NK-92 treated with Interleukin-12 subunit alpha and Interleukin-12 subunit beta, amount 100 ng/mL, for 24 hours (cell line): ENCODE data around the gene C2orf15.
"Not testable (repeated sequence)": the region's sequence is repeated elsewhere in the genome, so short reads cannot be mapped to it uniquely, and the experiment has no call there.

ENCODE experiments used
- DNase-seq: peaks from one replicate; lab custom pipeline; 2025; lab: John Stamatoyannopoulos, UW

The C2orf15 gene, protein sequence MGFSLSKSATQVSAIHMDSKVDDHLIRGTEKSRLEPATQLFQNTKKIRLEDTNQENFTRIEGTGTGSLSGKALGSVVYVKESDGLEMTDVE

DNA sequence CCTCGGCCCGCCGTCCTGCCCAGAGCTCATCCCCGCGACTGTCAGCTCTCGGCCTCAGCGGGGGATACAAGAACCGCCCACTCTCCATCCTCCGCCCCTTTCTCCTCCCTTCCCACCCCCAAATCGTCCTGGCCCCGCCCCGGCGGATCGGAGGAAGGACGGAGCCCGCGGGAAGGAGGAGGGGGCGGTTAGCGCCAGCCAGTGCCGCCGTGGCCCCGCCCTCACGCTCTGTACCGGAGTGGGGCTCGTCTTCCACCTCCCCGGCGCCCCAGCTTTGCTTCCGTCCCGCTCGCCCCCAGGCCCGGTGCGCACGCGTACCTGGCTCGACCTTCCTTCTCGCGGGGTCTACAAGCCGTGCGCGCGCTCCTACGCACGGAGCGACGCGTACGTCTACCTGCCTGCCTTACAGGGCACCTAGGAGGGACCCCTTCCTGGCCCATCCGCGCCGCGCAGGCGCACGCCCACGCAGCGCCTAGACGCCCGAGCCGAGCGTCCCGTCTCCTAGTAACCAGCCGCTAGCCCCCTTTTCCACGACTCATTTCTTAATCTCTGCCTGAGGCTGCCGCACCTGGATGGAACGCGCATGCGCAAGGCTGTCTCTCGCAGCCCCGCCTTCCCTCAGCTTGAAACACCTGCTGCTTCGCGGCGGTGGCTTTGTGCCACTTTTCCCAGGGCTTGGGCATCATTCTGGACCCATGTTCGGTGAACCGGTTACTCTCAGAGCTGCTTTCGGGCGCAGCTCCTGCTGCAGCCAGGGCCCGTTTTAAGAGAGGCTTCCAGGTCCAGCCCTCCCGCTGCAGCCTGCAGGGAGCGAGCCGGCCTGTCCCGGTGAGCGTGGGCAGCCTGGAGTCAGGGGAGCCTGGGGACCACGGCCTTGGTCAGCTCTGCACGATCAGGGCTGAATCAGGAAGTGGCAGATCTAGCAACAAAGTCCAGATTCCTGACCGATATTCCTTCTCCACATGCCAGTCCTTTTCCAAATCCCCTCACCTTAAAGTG lies at the start of gene C2orf15:
Gene C2orf15, plus strand, starts transcription at position 598 of the 999 bp plus-strand sequence. CDS start 8,852 bp downstream, outside the sequence.
- DNase-seq: peak; percentile 89

GRCh38 chr2:99096728-99097127 lies 44.8 kb upstream of the C2orf15 start:
- no peak for DNase-seq

- DNase-seq: no peak
These were observed 39.8 kb upstream of the C2orf15 start for GRCh38 chr2:99101697-99102096.

DNA sequence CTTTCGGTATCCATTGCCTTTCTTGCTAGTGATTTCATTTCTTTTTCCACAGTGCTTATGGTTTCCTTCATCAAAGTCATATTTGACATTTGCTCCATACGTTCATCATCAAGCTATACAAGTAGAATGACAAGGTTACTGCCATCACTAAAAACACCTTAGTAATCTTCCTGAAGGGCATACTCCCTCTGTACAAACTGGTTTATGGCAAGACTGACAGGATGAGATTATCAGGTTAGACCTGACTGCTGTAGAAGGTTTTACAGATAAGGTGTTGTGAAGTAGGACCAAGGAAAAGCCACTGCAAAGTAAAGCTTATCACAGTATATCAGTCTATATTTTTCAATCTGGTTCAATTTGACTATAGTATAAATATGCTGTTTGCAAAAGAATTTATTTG lies 37.5 kb upstream of the C2orf15 start:
- DNase-seq: no peak

GRCh38 chr2:99106913-99107312 lies 34.6 kb upstream of the C2orf15 start:
- DNase-seq: no peak

DNA sequence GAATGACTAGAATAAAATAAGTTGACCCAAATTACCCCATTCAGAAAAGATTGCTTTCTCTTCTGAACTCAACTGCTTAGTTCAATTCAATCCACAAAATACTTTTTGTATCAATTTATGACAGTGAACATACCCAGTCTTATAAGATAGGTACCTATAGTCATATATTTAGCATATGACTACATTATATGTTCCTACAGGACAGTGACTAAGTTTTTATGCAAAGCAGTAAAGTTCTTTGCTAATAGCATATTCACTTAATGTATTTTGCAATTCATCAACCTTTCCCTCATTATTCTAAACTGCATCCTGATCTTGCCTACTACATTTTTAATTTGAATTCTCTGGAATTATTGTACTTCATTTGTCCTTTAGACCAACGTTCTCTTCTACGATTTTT lies 30.3 kb upstream of the C2orf15 start:
- DNase-seq: no peak

DNA sequence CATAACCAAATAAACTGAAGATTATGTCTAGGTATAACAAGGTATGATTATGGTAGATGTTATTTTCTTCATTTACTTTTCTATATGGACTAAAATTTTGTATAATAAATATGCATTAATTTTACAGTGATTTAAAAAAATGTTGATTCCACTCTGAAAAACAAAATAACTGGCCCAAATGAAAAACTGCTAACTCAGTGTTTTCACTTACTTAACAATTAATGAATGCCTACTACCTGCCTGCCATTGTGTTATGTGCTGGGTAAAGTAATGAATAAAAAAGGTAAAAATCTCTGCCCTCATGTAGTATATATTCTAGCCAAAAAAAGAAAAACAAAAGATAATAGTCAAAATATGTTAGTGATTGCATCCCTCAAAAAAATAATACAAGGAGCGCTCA lies 29.6 kb upstream of the C2orf15 start:
- DNase-seq: no peak

DNA sequence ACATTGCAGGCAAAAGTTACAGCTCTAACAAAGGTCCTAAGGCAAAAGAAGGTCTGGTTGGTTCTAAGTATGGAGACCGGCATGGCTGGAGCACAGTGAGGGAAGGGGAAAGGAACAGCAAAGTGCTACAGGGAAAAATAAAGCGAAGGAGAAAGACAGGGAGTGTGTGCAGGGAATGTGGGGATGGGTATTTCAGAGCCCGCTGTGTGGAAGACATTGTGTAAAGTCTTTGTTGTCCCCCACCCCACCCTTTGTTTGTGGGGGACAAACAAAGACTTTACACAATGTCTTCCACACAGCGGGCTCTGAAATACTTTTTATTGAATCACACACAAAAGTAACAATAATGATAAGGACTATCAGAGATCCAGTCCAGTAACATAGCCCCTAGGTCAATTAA lies 28.9 kb upstream of the C2orf15 start:
- DNase-seq: no peak

DNA sequence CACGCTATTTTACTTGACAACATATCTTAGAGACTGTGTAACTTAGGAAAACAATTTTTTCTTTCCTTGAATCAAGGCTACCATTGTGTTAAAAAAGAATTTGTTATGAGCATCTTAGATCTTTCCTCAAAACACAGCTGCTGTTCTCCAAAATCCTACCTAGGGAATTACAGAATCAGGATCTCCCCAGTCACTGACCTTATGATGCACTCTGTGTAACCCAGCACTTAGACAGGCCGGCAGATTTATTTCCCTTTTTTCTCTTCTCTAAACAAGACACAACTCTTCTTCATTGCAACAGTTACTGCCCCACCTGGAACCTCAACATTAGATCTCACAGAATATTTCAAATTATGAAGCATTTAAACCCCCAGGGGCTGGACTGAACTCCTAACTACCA lies 13.5 kb upstream of the C2orf15 start:
- DNase-seq: no peak

GRCh38 chr2:99135044-99135556 lies 6.4 kb upstream of the C2orf15 start:
- not testable (repeated sequence) for DNase-seq

DNA sequence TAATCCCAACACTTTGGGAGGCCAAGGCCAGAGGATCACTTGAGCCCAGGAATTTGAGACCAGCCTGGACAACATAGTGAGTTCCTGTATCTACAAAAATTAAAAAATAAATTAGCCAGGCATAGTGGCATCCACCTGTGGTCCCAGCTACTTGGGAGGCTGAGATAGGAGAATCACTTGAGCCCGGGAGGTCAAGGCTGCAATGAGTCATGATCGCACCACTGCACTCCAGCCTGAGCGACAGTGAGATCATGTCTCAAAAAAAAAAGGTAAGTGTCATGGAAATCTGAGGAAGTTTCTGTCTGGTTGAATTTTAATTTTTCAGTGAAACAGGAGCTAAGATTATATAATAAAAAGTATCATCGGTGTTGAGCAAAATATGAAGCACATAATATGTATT lies 2.5 kb upstream of the C2orf15 start:
- no peak for DNase-seq

DNA sequence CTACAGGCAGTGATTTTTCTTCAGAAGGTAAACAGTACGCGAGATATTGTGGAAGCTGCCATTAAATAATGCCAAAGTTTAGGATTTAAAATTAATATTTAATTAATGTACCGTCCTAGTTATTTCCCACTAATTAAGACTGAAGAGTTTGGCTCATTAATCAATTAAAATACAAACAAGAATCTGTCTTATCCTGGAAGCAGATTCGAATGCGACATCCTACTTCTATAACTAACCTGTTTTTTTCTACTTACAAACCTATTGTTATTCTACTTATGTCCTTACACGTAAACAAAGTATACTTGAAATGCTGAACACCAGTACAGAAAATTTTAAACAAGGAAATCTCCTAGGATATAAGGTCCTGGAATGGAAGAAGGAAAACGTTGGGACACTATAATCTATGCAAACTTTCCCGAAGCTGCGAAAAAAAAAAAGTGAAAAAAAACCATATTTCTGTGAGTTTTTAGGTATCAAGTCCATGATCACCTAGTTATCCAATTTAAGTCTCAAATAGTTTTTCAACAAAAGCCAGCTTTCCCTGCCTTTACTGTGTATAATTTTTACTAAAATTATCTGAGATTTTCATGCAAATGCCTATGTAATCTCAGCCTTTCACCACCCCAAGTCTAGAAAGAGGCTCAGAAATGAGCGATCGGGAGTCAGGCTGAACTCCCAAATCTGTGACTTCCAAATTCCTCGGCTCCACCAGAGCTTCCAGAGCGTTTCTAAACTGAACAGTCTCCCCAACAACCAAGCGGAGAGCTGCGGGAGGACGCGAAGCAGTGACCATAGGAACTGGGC lies 1.2 kb upstream of the C2orf15 start:
- DNase-seq: no peak

GRCh38 chr2:99140860-99141109 lies 722 bp upstream of the C2orf15 start:
- no peak for DNase-seq

DNA sequence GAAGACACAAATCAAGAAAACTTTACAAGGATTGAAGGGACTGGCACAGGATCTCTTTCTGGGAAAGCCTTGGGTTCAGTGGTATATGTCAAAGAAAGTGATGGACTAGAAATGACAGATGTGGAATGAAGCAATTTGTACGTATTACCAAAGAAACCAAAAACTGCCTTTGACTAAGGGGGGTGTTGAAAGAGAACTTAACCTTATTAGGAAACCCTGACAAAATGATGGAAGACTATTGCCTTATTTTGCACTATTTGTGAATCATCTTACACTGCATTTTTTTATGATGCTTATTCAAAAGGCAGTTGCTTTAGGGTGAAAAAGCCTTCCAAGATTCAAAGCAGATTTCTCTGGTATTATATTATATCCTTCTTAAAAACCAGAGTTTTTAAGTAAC lies 9.2 kb downstream of the C2orf15 start:
- DNase-seq: no peak

DNA sequence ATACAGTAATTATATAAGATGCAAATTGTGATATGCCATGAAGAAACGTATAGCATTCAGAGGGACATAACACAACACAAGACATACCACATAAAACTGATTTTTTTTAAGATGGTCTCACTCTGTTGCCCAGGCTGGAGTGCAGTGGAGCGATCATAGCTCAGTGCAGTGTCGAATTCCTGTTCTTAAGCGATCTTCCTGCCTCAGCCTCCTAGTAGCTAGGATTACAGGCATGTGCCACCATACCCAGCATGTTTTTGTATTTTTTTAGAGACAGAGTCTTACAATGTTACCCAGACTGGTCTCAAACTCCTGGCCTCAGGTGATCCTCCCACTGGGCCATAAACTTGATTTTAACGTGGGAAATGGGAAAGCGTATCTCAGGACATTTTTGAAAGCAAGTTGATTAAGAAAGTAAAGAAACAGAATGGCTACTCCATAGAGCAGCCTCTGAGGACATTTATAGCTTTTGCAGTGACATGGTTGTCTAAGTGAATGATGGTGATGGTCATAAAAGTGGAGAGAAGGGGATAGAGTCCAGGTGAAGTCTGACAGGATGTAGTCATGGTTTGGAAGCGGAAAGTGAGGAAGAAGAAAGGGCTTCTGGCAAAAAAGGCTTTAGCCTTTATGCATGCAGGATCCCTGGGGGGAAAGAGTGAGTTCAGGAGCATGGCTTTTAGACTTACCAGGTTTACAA lies 10.8 kb downstream of the C2orf15 start:
- no peak for DNase-seq

DNA sequence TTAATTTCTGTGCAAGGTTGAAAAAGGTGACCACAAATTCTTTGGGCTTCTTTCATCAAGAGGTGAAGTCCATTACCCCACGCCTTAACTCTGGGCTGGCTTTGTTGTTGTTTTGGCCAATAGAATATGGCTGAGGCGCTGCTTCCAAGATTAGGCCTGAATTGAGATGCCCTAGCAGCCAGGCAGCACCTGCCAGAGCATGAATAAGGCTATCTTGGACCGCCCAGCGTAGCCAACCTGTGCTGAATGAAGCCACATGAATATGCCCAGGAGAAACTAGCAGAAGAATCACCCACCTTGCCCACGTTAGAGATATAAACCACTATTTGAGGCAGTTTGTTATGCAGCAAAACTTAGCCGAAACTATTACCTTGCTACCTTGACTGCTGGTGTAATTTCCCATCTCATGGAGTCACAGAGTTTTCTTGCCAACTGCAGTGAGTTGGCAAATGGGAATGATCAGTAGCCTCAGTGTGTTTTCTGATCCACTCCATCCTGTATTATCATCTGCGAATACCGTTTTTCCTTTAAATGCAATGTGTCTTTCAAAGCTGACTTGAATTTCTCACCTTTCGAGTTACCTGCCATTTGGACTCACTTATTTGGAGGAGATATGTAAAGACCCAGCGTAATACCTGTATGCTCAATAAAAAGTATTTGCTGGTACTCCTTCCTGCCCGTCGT lies 12.6 kb downstream of the C2orf15 start:
- no peak for DNase-seq

DNA sequence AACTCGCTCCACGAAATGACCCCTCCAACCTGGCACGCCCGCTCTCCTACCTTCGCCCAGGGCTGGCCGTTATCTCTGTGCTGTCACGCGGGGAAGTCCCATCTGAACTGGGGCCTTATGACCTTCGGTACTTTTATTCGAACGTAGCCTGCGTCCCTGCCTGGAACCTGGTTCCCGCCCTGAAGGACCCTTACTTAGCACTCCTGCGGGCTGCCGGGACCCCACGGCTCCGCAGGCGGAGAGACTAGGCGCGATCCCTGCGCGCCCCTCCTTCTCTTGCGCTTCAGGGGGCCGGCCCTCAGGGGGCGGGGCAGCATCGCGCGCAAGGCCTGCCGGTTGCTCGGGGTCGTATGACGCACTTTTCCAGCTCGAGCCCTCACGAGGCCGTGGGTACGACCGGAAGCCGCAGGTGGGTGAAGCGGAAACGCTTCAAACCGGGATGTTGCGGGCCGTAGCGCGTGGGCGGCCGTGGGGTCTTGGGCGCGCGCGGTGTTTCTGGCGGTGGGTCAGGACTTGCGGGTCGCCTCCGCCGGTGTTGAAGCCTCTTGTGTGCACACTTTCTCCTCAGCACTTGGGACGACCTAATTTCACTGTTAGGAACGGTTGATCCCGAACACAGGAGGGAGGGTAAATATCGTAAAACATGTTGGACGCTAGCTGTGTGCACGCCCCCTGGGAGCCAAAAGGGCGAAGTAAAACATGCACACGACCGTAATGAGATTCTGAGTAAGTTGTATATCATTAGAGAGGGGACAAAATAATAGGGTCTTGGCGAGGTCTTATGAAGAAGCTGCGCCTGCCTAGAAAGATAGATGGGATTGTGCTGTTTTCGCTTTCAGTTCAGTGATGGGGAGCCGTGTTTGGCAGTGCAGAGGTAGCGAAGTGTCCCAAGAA lies 13.4 kb downstream of the C2orf15 start, which contains the start of the genes LIPT1 and TSGA10:
Gene LIPT1, plus strand, starts transcription at position 325 of the 894 bp plus-strand sequence. CDS start 6,991 bp downstream, outside the sequence.
Gene TSGA10, minus strand, starts transcription at position 300 of the 894 bp plus-strand sequence. CDS start 45,503 bp downstream, outside the sequence.
- peak; percentile 85 for DNase-seq

- no peak for DNase-seq
These were observed 15.4 kb downstream of the C2orf15 start for GRCh38 chr2:99156891-99157290.

DNA sequence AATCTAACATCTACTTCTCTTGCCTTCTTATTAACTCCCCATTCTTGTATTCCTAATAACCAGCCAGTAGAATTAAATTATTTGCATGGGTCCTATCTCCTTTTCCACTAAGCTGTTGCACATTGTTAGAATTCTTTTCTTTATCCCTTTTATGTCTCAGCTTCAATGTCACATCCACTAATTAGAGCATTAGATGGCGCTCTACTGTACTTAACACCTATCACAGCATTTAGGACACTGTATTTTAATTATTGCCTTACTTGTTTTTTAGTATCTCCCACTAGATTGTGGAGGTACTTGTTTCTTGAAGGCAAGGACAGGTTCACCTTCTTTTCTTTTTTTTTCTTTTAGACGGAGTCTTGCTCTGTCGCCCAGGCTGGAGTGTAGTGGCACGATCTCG lies 17.1 kb downstream of the C2orf15 start:
- no peak for DNase-seq

DNA sequence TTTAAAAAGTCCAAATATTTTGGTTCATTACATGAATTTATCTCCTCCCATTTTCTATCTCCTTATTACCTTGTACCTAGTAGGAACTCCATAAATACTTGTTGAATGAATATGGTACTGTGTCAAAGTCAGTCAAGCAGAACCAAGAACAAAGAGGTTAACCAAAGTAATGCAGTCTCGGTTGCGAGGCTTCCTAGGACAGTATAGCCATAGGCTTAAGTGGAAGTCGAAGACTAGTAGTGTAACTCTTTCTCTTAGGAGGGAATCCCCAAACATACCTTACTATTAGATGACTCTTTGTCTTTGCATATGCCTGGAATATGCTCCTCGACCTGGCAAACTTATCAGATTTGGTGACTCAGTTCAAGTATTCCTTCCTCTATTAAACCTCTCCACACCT lies 18.1 kb downstream of the C2orf15 start:
- DNase-seq: no peak
